Measurements from ENCODE around the gene HIGD2A.

Gene HIGD2A

GRCh38 chr5:176368726-176369125 lies 19.8 kb upstream of the HIGD2A start:
- DNase-seq (ENCODE audit: low spot score) = no peak

- no peak for DNase-seq (ENCODE audit: low spot score)
Measured at GRCh38 chr5:176369934-176370711, 18.4 kb upstream of the HIGD2A start.

GRCh38 chr5:176371621-176372539 lies 16.7 kb upstream of the HIGD2A start:
- no peak for DNase-seq (ENCODE audit: low spot score)

GRCh38 chr5:176373100-176373818 lies 15.3 kb upstream of the HIGD2A start:
- DNase-seq (ENCODE audit: low spot score) = no peak

GRCh38 chr5:176379881-176380280 lies 8.7 kb upstream of the HIGD2A start:
- no peak for DNase-seq (ENCODE audit: low spot score)

GRCh38 chr5:176381423-176381822 lies 7.1 kb upstream of the HIGD2A start:
- DNase-seq (ENCODE audit: low spot score) = no peak

- DNase-seq (ENCODE audit: low spot score) = no peak
Measured at GRCh38 chr5:176381979-176382378, 6.6 kb upstream of the HIGD2A start.

- no peak for DNase-seq (ENCODE audit: low spot score)
Measured at GRCh38 chr5:176382721-176383120, 5.8 kb upstream of the HIGD2A start.

GRCh38 chr5:176383248-176383905 lies 5.2 kb upstream of the HIGD2A start:
- DNase-seq (ENCODE audit: low spot score) = no peak

GRCh38 chr5:176383961-176384360 lies 4.6 kb upstream of the HIGD2A start:
- DNase-seq (ENCODE audit: low spot score) = no peak

- DNase-seq (ENCODE audit: low spot score) = no peak
Measured at GRCh38 chr5:176384366-176384930, 4.1 kb upstream of the HIGD2A start.

- no peak for DNase-seq (ENCODE audit: low spot score)
Measured at GRCh38 chr5:176384991-176385390, 3.6 kb upstream of the HIGD2A start.

GRCh38 chr5:176386491-176386890 lies 2.1 kb upstream of the HIGD2A start:
- DNase-seq (ENCODE audit: low spot score) = no peak

- DNase-seq (ENCODE audit: low spot score) = no peak
Measured at GRCh38 chr5:176387384-176387925, 1.1 kb upstream of the HIGD2A start.

GRCh38 chr5:176388003-176388443 lies 528 bp upstream of the HIGD2A start:
- peak; percentile 50 for DNase-seq (ENCODE audit: low spot score)

- DNase-seq (ENCODE audit: low spot score) = no peak
Measured at GRCh38 chr5:176389135-176390123, 878 bp downstream of the HIGD2A start.

GRCh38 chr5:176391479-176391878 lies 2.9 kb downstream of the HIGD2A start:
- DNase-seq (ENCODE audit: low spot score) = no peak

- no peak for DNase-seq (ENCODE audit: low spot score)
Measured at GRCh38 chr5:176391999-176392398, 3.4 kb downstream of the HIGD2A start.

GRCh38 chr5:176392526-176392925 lies 4.0 kb downstream of the HIGD2A start:
- DNase-seq (ENCODE audit: low spot score) = no peak
